Breast epithelium (tissue), 4 donors: ENCODE data around the gene SCLY. TPM values are rescaled to one million over a fixed set of nuclear protein-coding genes. Genes with fewer than 3 reads are reported as not detected.

Experiments used
- DNase-seq, 2 donors: peaks; one replicate each; pipeline ENCODE4 v3.0.0-alpha.2; 2019; ENCODE audit warnings: low spot score in 2 of 2
- H3K27ac ChIP-seq, 2 donors: fragments of 200-600 bp; sonication (generic) in 1 of 2; one replicate each; pipeline ENCODE4 v1.5.1; 2016 to 2019; ENCODE audit warnings: mild to moderate bottlenecking in 1 of 2
- H3K27me3 ChIP-seq, 2 donors: fragments of 200-600 bp; sonication (generic) in 1 of 2; one replicate each; pipeline versions ENCODE4 v1.5.1 to v1.6.0; 2017 to 2019; ENCODE audit warnings: control low read depth in 1 of 2, mild to moderate bottlenecking in 1 of 2
- H3K36me3 ChIP-seq: fragments of 200-600 bp; one replicate; pipeline ENCODE4 v1.5.1; 2019
- H3K4me1 ChIP-seq, 2 donors: fragments of 200-600 bp; sonication (generic); one replicate each; pipeline ENCODE4 v1.5.1; 2016 to 2019; ENCODE audit warnings: control low read depth in 1 of 2
- H3K4me3 ChIP-seq, 3 donors: fragments of 200-600 bp; sonication (generic); 1 replicate in 2 of 3; 2 replicates in 1 of 3; pipeline ENCODE4 v1.5.1; 2016 to 2019; ENCODE audit warnings: mild to moderate bottlenecking in 3 of 3, moderate library complexity in 2 of 3
- H3K9me3 ChIP-seq, 2 donors: fragments of 200-600 bp; sonication (generic) in 1 of 2; one replicate each; pipeline ENCODE4 v1.5.1; 2016 to 2019; ENCODE audit warnings: control low read depth in 1 of 2
- CTCF ChIP-seq, 3 donors: fragments of 450-650 bp; IDR thresholded peaks; one replicate each; pipeline ENCODE4 v1.5.1; 2016 to 2017; ENCODE audit warnings: antibody characterized with exemption in 3 of 3, mild to moderate bottlenecking in 3 of 3, moderate library complexity in 3 of 3
- POLR2A ChIP-seq: fragments of 450-650 bp; IDR thresholded peaks from one replicate; pipeline ENCODE4 v1.6.1; 2016; ENCODE audit warnings: antibody characterized with exemption, mild to moderate bottlenecking, moderate library complexity
- POLR2AphosphoS5 ChIP-seq, 3 donors: sonication (generic); formaldehyde crosslinking; IDR thresholded peaks; one replicate each; pipeline ENCODE4 v1.6.1; 2017; ENCODE audit warnings: antibody characterized with exemption in 3 of 3
- intact Hi-C: fragments of 100-400 bp; cut with DNase I; formaldehyde crosslinking; loops from one replicate; pipeline ENCODE4 v1.15.1; 2023; ENCODE audit warnings: low total_unique reads
- total RNA-seq, 3 donors: library from RNA; depleted of rRNA; stranded (reverse); fragments of >200 nt; gene quantifications; one replicate each; pipeline ENCODE4 v1.1.0, GENCODE V29; 2016

Gene SCLY
- total RNA-seq, 3 donors from 2014 or later: 11.2 to 16.7 (median 12.1) TPM

- Histone ChIP-seq H3K4me3 (no peak overlapping the region), H3K4me1 (no peaks in the 10 kb centered on the region), H3K36me3 (no peaks in the 10 kb centered on the region), H3K27me3 (no peaks in the 10 kb centered on the region), H3K27ac (no peak overlapping the region), H3K9me3 (no peaks in the 10 kb centered on the region)
- intact Hi-C loops: no loop called here
- TF ChIP-seq CTCF (IDR thresholded peaks at IDR 0.05): no peak
- no peak for TF ChIP-seq POLR2AphosphoS5 (IDR thresholded peaks at IDR 0.05)
- no peak for TF ChIP-seq POLR2A
- DNase-seq: no peak
Observed at GRCh38 chr2:238040918-238041317, 19.9 kb upstream of the SCLY start.

- H3K4me1 ChIP-seq: no peaks in the 10 kb centered on the region
- H3K27ac ChIP-seq: no peak overlapping the region
- H3K9me3 ChIP-seq: no peaks in the 10 kb centered on the region
- intact Hi-C loops: no loop called here
- TF ChIP-seq POLR2AphosphoS5 (IDR thresholded peaks at IDR 0.05) (no peak), POLR2A (no peak), CTCF (IDR thresholded peaks at IDR 0.05) (no peak)
- no peak overlapping the region for H3K4me3 ChIP-seq
- no peak for DNase-seq
- H3K27me3 ChIP-seq: no peaks in the 10 kb centered on the region
- no peaks in the 10 kb centered on the region for H3K36me3 ChIP-seq
Observed at GRCh38 chr2:238042090-238042489, 18.7 kb upstream of the SCLY start.

GRCh38 chr2:238042849-238043584 is 17.8 kb upstream of the SCLY start:
- H3K9me3 ChIP-seq: no peaks in the 10 kb centered on the region
- no peak for TF ChIP-seq POLR2A
- TF ChIP-seq CTCF (IDR thresholded peaks at IDR 0.05): no peak
- TF ChIP-seq POLR2AphosphoS5 (IDR thresholded peaks at IDR 0.05): no peak
- no peak for DNase-seq
- no peaks in the 10 kb centered on the region for H3K27me3 ChIP-seq
- no peaks in the 10 kb centered on the region for H3K36me3 ChIP-seq
- no peak overlapping the region for H3K27ac ChIP-seq
- intact Hi-C loops: no loop called here
- H3K4me3 ChIP-seq: no peak overlapping the region
- H3K4me1 ChIP-seq: no peaks in the 10 kb centered on the region

- H3K36me3 ChIP-seq: no peaks in the 10 kb centered on the region
Observed at GRCh38 chr2:238043851-238044250, 16.9 kb upstream of the SCLY start.

More at GRCh38 chr2:238043851-238044250, 16.9 kb upstream of the SCLY start:
- H3K27me3 ChIP-seq: no peaks in the 10 kb centered on the region
- TF ChIP-seq CTCF (IDR thresholded peaks at IDR 0.05): no peak
- TF ChIP-seq POLR2AphosphoS5 (IDR thresholded peaks at IDR 0.05): no peak
- no peak for TF ChIP-seq POLR2A
- H3K4me1 ChIP-seq: no peaks in the 10 kb centered on the region
- H3K27ac ChIP-seq: no peak overlapping the region
- intact Hi-C loops: no loop called here
- no peak for DNase-seq
- no peak overlapping the region for H3K4me3 ChIP-seq
- H3K9me3 ChIP-seq: no peaks in the 10 kb centered on the region
